ENCODE measurements around the gene SPDYE1.
"Not testable (repeated sequence)": the region's sequence is repeated elsewhere in the genome, so short reads cannot be mapped to it uniquely, and the experiment has no call there.

The SPDYE1 gene

GRCh38 chr7:43997532-43997931, at the start of gene SPDYE1:
TSS of gene SPDYE1 (plus strand) at chr7:43997897. CDS start at chr7:43999950, 2,053 bp downstream.
- POLR2A ChIA-PET (ENCODE audit: low non-redundant PET); H3K27ac ChIP-seq; DNase-seq (ENCODE audit: low spot score); CTCF ChIA-PET: not testable (repeated sequence)

DNA sequence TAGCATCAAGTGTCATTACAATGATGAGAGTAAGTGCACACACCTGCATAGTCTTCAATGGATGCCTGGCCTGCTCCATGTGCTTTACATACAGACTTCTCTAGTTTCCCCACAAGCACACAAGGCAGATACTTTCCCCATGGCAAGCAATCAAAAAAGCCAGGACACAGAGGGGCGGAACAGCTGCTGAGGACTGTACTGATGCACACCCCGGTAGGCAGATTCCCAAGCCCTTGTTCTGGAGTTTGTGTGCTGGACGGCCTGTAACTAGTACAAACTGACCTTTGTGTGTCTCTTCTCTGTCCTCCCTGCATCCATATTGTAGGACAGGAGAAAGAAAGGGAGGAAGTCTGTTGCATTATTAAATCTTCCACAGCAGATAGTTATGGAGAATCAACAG, 45.7 kb upstream of the SPDYE1 start:
- ChIA-PET POLR2A (ENCODE audit: low non-redundant PET) (no interaction called here), CTCF (no interaction called here)
- no peak for DNase-seq (ENCODE audit: low spot score)
- no peak overlapping the region for H3K27ac ChIP-seq
- TF ChIP-seq, protein P1, sequence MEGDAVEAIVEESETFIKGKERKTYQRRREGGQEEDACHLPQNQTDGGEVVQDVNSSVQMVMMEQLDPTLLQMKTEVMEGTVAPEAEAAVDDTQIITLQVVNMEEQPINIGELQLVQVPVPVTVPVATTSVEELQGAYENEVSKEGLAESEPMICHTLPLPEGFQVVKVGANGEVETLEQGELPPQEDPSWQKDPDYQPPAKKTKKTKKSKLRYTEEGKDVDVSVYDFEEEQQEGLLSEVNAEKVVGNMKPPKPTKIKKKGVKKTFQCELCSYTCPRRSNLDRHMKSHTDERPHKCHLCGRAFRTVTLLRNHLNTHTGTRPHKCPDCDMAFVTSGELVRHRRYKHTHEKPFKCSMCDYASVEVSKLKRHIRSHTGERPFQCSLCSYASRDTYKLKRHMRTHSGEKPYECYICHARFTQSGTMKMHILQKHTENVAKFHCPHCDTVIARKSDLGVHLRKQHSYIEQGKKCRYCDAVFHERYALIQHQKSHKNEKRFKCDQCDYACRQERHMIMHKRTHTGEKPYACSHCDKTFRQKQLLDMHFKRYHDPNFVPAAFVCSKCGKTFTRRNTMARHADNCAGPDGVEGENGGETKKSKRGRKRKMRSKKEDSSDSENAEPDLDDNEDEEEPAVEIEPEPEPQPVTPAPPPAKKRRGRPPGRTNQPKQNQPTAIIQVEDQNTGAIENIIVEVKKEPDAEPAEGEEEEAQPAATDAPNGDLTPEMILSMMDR (conservative IDR thresholded peaks at IDR 0.05; ENCODE audit: low read depth): no peak

GRCh38 chr7:43953071-43953470, 44.6 kb upstream of the SPDYE1 start:
- ChIA-PET POLR2A (ENCODE audit: low non-redundant PET) (no interaction called here), CTCF (interaction anchor here (0.6 kb wide), 1 partner anchor 97 kb away, joined by 3 read pairs; no protein-coding TSS in a partner anchor)
- no peak for DNase-seq (ENCODE audit: low spot score)
- H3K27ac ChIP-seq: no peak overlapping the region
- TF ChIP-seq, protein P1 (conservative IDR thresholded peaks at IDR 0.05; ENCODE audit: low read depth): no peak

GRCh38 chr7:43954524-43955228, 43.0 kb upstream of the SPDYE1 start:
- CTCF ChIA-PET: interaction anchor here (0.7 to 1.3 kb wide), 2 partner anchors 11 to 560 kb away, joined by 3 to 6 read pairs; no protein-coding TSS in a partner anchor
- DNase-seq (ENCODE audit: low spot score): peak; percentile 56
- no peak overlapping the region for H3K27ac ChIP-seq
- POLR2A ChIA-PET (ENCODE audit: low non-redundant PET): no interaction called here
- TF ChIP-seq, protein P1 (conservative IDR thresholded peaks at IDR 0.05; ENCODE audit: low read depth): no peak; the same call in 1 of the 2 replicates

- no peak overlapping the region for H3K27ac ChIP-seq
- CTCF ChIA-PET: no interaction called here
- TF ChIP-seq, protein P1 (conservative IDR thresholded peaks at IDR 0.05; ENCODE audit: low read depth): no peak
- POLR2A ChIA-PET (ENCODE audit: low non-redundant PET): no interaction called here
- DNase-seq (ENCODE audit: low spot score): no peak
Observed at GRCh38 chr7:43956027-43956426, 41.7 kb upstream of the SPDYE1 start.

DNA sequence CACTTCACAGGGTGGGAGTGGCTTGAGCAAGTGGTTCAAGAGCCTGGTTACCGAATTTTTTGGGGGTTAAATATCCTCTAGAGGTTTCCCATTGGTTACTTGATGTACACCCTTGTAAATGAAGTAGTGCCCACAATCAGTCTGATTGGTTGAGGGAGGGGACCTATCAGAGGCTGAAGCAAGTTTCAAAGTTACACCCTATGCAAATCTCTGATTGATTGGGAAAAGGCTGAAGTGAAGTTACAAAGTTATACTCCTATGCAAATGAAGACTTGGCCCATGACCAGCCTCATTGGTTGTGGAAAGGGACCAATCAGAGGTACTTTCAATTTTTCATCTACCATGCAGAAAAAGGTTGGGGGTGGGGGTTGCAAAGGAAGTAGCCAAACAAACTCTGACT, 36.8 kb upstream of the SPDYE1 start:
- ChIA-PET CTCF (no interaction called here), POLR2A (ENCODE audit: low non-redundant PET) (no interaction called here)
- DNase-seq (ENCODE audit: low spot score): no peak
- H3K27ac ChIP-seq: no peak overlapping the region
- TF ChIP-seq, protein P1 (conservative IDR thresholded peaks at IDR 0.05; ENCODE audit: low read depth): no peak

DNA sequence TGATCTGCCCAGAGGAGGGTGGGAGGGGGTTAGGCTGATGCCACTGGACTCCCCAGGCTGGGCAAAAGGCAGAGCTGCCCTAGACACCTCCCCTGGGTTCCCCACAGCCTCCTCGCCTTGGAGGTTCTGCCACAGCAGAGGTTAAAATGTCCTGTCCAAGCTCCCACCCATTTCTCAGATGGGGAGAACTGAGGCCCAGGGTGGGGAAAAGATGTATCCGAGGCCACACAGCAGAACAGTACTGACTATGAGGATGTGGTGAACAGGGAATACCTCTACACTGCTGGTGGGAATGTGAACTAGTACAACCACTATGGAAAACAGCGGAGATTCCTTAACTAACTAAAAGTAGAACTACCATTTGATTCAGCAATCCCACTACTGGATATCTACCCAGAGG, 31.3 kb upstream of the SPDYE1 start:
- CTCF ChIA-PET; POLR2A ChIA-PET (ENCODE audit: low non-redundant PET); H3K27ac ChIP-seq; DNase-seq (ENCODE audit: low spot score): not testable (repeated sequence)

DNA sequence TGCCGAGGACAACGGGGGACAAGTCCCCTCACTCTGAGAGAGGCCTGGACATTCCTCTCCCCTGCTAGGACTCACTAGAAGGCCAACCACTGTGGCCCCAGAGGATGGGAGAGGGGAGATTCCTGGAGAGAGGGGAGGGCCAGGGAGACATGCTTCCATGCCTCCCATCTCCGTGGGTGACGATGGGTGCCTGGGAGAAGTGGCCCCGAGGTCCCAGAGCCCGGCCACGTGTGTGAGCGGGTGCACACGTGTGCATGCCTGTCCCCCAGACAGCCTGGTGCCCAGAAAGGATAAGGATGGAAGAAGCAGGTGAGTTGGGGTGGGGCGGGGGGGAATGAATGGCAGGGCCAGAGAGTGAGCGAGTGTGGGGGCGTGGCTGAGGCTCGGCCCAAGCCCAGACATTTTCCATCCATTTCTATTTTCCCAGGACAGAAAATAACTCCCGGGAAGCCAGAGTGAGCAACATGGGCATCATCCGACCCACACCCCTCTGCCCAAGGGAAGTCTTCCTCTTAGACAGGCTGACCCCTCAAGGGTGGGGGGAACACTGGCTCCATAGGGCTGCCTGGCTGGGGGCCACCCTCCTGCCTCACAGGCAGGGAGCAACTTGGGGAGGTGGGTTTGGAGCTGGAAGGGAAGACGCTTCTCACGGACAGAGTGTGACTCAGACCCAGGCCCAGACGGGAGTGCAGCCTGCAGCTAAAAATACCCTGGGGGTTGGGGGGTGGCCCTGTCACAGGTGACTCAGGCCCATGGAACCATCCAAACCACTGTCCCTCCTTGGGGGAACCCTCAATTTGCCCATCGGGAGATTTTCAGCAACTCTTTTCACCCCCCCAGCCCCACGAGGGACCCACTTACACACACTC, 29.3 kb upstream of the SPDYE1 start:
- POLR2A ChIA-PET (ENCODE audit: low non-redundant PET): interaction anchor here (0.7 kb wide), 1 partner anchor 1001 kb away, joined by 4 read pairs; no protein-coding TSS in a partner anchor
- CTCF ChIA-PET; DNase-seq (ENCODE audit: low spot score): not testable (repeated sequence)

DNA sequence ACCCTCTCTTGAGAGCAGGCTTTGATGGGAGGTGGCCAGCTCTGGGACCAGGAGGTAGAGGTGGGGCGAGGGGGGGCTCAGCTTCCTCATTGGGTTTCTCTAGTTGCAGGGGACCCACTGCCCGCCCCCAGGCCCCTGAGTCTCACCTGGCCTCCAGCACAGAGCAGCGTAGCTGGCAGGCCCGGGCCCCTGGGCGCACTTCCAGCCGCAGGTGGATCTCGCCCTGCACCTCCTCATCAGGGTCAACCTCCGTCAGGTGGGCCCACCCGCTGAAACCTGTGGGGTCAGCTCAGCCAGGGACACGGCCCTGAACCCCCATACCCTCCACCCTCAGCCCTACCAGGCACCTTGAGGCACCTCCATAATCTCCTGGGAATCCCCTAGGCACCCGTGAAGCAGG, 28.1 kb upstream of the SPDYE1 start:
- CTCF ChIA-PET; H3K27ac ChIP-seq; DNase-seq (ENCODE audit: low spot score); POLR2A ChIA-PET (ENCODE audit: low non-redundant PET): not testable (repeated sequence)

More for the DNA sequence above, 29.3 kb upstream of the SPDYE1 start:
- H3K27ac ChIP-seq: peak overlapping the region; percentile 39; the same call in 1 of the 2 replicates

DNA sequence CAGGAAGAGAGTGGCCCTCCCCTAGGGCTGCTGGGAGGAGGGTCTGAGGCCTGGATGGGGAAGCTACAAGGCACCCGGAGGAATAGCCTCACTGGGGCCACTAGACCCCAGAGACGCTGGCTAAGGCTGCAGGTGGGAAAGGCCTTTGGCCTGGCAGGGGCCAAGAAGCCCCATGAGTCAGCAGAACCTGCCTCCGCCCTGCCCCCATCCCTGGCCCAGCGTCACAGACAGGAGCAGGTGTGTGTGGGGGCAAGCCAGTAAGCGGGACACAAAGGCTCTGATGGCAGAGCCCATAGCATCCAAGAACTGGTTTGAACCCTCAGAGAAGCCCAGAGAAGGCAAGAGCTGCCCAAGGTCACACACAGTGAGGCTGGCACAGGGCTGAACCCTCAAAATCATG, 27.0 kb upstream of the SPDYE1 start:
- CTCF ChIA-PET; POLR2A ChIA-PET (ENCODE audit: low non-redundant PET); DNase-seq (ENCODE audit: low spot score); H3K27ac ChIP-seq: not testable (repeated sequence)

GRCh38 chr7:43974033-43974573, 23.6 kb upstream of the SPDYE1 start:
- DNase-seq (ENCODE audit: low spot score); POLR2A ChIA-PET (ENCODE audit: low non-redundant PET); H3K27ac ChIP-seq; CTCF ChIA-PET: not testable (repeated sequence)

All from RWPE1 (cell line).